HG03558 (cell line): ENCODE results near the gene CHST8.

ENCODE experiments used
- ATAC-seq: cut with Tn5 transposase; IDR thresholded peaks from one replicate; pipeline ENCODE4 v1.9.1; 2021; ENCODE audit warnings: moderate number of reproducible peaks; ENCODE audit not compliant: unreplicated experiment; ENCODE audit errors: extremely low read depth

Gene CHST8

GRCh38 chr19:33775731-33776487 lies 154.2 kb downstream of the CHST8 start:
- no peak for ATAC-seq

GRCh38 chr19:33777351-33777750 lies 155.6 kb downstream of the CHST8 start:
- no peak for ATAC-seq

GRCh38 chr19:33777753-33778088 lies 156.0 kb downstream of the CHST8 start:
- ATAC-seq = no peak

GRCh38 chr19:33778089-33778791 lies 156.5 kb downstream of the CHST8 start:
- ATAC-seq = no peak

- no peak for ATAC-seq
Measured at GRCh38 chr19:33779849-33780248, 158.1 kb downstream of the CHST8 start.

- no peak for ATAC-seq
Measured at GRCh38 chr19:33780251-33780650, 158.5 kb downstream of the CHST8 start.

- ATAC-seq = no peak
Measured at GRCh38 chr19:33780746-33781145, 159.0 kb downstream of the CHST8 start.

- ATAC-seq = no peak
Measured at GRCh38 chr19:33781415-33781935, 159.7 kb downstream of the CHST8 start.

GRCh38 chr19:33781996-33782395 lies 160.2 kb downstream of the CHST8 start:
- ATAC-seq = no peak

GRCh38 chr19:33784432-33784831 lies 162.7 kb downstream of the CHST8 start:
- ATAC-seq = no peak

- ATAC-seq = no peak
Measured at GRCh38 chr19:33785795-33786194, 164.0 kb downstream of the CHST8 start.

GRCh38 chr19:33788676-33789075 lies 166.9 kb downstream of the CHST8 start:
- ATAC-seq = no peak

GRCh38 chr19:33789344-33789743 lies 167.6 kb downstream of the CHST8 start:
- ATAC-seq = no peak

GRCh38 chr19:33794683-33795369 lies 173.1 kb downstream of the CHST8 start:
- no peak for ATAC-seq

- ATAC-seq = no peak
Measured at GRCh38 chr19:33795370-33796163, 173.8 kb downstream of the CHST8 start.

GRCh38 chr19:33796164-33796875 lies 174.6 kb downstream of the CHST8 start, which contains the start of gene KCTD15:
KCTD15 (plus strand) TSS chr19:33796870; CDS start chr19:33800455, 3,585 bp downstream.
- ATAC-seq = no peak

GRCh38 chr19:33797802-33798671 lies 176.3 kb downstream of the CHST8 start:
- no peak for ATAC-seq

- no peak for ATAC-seq
Measured at GRCh38 chr19:33798681-33799111, 176.9 kb downstream of the CHST8 start.

GRCh38 chr19:33799476-33799875 lies 177.7 kb downstream of the CHST8 start:
- ATAC-seq = no peak
